Mesenchymal stem cell (in vitro differentiated cells and primary cell): ENCODE data around the gene IFNGR1.
"Not testable (repeated sequence)": the region's sequence is repeated elsewhere in the genome, so short reads cannot be mapped to it uniquely, and the experiment has no call there.

Experiments used
- DNase-seq: peaks from one replicate; pipeline ENCODE4 v3.0.0-alpha.2; 2013
- H2AFZ ChIP-seq: one replicate; pipeline ENCODE4 v1.6.1; 2013; ENCODE audit warnings: low read depth, mild to moderate bottlenecking, control low read depth, inconsistent platforms, low read length, moderate library complexity
- H2AK5ac ChIP-seq: 2 replicates; pipeline ENCODE4 v1.6.1; 2013; ENCODE audit warnings: low read length, moderate library complexity, mild to moderate bottlenecking, inconsistent platforms; ENCODE audit not compliant: severe bottlenecking
- H2BK120ac ChIP-seq: one replicate; pipeline ENCODE4 v1.6.1; 2013; ENCODE audit warnings: low read depth, mild to moderate bottlenecking, inconsistent platforms, low read length, moderate library complexity
- H2BK12ac ChIP-seq, 2 experiments: one replicate each; pipeline ENCODE4 v1.6.1; 2013; ENCODE audit warnings: inconsistent platforms in 2 of 2, low read length in 2 of 2, mild to moderate bottlenecking in 2 of 2, moderate library complexity in 2 of 2, control low read depth in 1 of 2
- H2BK15ac ChIP-seq: one replicate; pipeline ENCODE4 v1.6.1; 2013; ENCODE audit warnings: mild to moderate bottlenecking, low read depth, inconsistent platforms; ENCODE audit not compliant: poor library complexity, severe bottlenecking
- H2BK5ac ChIP-seq: 2 replicates; pipeline ENCODE4 v1.6.1; 2013; ENCODE audit warnings: low read depth, mild to moderate bottlenecking, low read length, control low read depth, inconsistent platforms; ENCODE audit not compliant: poor library complexity, severe bottlenecking
- H3K14ac ChIP-seq, 2 experiments: one replicate each; pipeline ENCODE4 v1.6.1; 2013; ENCODE audit warnings: inconsistent platforms in 2 of 2, low read length in 2 of 2, control low read depth in 1 of 2, mild to moderate bottlenecking in 1 of 2, moderate library complexity in 1 of 2
- H3K18ac ChIP-seq, 2 experiments: one replicate each; pipeline ENCODE4 v1.6.1; 2013; ENCODE audit warnings: inconsistent platforms in 2 of 2, low read length in 2 of 2, control low read depth in 1 of 2, low read depth in 1 of 2, mild to moderate bottlenecking in 1 of 2
- H3K23ac ChIP-seq, 2 experiments: one replicate each; pipeline ENCODE4 v1.6.1; 2013; ENCODE audit warnings: inconsistent platforms in 2 of 2, low read length in 2 of 2, mild to moderate bottlenecking in 2 of 2, moderate library complexity in 2 of 2, control low read depth in 1 of 2
- H3K27ac ChIP-seq: 2 replicates; pipeline ENCODE4 v1.5.1; 2013; ENCODE audit warnings: mild to moderate bottlenecking, moderate library complexity, low read length, control low read depth, inconsistent platforms; ENCODE audit not compliant: poor library complexity, severe bottlenecking
- H3K27me3 ChIP-seq, 2 experiments: 2 replicates each; pipeline versions ENCODE4 v1.6.1 to v1.7.0; 2013; ENCODE audit warnings: low read length in 2 of 2, mild to moderate bottlenecking in 2 of 2, moderate library complexity in 2 of 2, control low read depth in 1 of 2, inconsistent platforms in 1 of 2; ENCODE audit not compliant: control insufficient read depth in 1 of 2, insufficient read depth in 1 of 2
- H3K36me3 ChIP-seq, 2 experiments: 2 replicates each; pipeline versions ENCODE4 v1.6.1 to v1.7.0; 2013; ENCODE audit warnings: low read length in 2 of 2, control low read depth in 1 of 2, inconsistent platforms in 1 of 2, low read depth in 1 of 2, mild to moderate bottlenecking in 1 of 2; ENCODE audit not compliant: insufficient read depth in 2 of 2, control insufficient read depth in 1 of 2
- H3K4ac ChIP-seq, 2 experiments: one replicate each; pipeline ENCODE4 v1.6.1; 2013; ENCODE audit warnings: inconsistent platforms in 2 of 2, low read length in 2 of 2, mild to moderate bottlenecking in 2 of 2, moderate library complexity in 2 of 2, control low read depth in 1 of 2, low read depth in 1 of 2
- H3K4me1 ChIP-seq: 2 replicates; pipeline ENCODE4 v1.6.1; 2013; ENCODE audit warnings: low read depth, low read length, control low read depth; ENCODE audit not compliant: control insufficient read depth, insufficient read depth
- H3K4me2 ChIP-seq: 2 replicates; pipeline ENCODE4 v1.6.1; 2013; ENCODE audit warnings: low read length, mild to moderate bottlenecking, inconsistent platforms; ENCODE audit not compliant: poor library complexity, severe bottlenecking
- H3K4me3 ChIP-seq, 2 experiments: 2 replicates each; pipeline versions ENCODE4 v1.5.1 to v1.7.0; 2013; ENCODE audit warnings: low read length in 2 of 2, mild to moderate bottlenecking in 2 of 2, control low read depth in 1 of 2, low read depth in 1 of 2; ENCODE audit not compliant: insufficient read depth in 1 of 2
- H3K79me1 ChIP-seq: replicated peaks from 2 replicates; pipeline ENCODE4 v1.6.1; 2013; ENCODE audit warnings: mild to moderate bottlenecking, control low read depth, low read length, inconsistent platforms; ENCODE audit not compliant: poor library complexity, severe bottlenecking
- H3K9ac ChIP-seq: 2 replicates; pipeline ENCODE4 v1.7.0; 2013; ENCODE audit warnings: mild to moderate bottlenecking, low read length, moderate library complexity
- H3K9me3 ChIP-seq: 2 replicates; pipeline ENCODE4 v1.7.0; 2013; ENCODE audit warnings: mild to moderate bottlenecking, low read length; ENCODE audit not compliant: control insufficient read depth
- H4K8ac ChIP-seq: one replicate; pipeline ENCODE4 v1.6.1; 2013; ENCODE audit warnings: inconsistent platforms, mild to moderate bottlenecking, low read length, moderate library complexity
- H4K91ac ChIP-seq: one replicate; pipeline ENCODE4 v1.6.1; 2013; ENCODE audit warnings: mild to moderate bottlenecking, low read length, inconsistent platforms
- WGBS: methylation state at CpG from one replicate; pipeline ENCODE4 v1.1.7; 2013; ENCODE audit warnings: mixed read lengths; 5-methylcytosine and 5-hydroxymethylcytosine counted together

Gene IFNGR1

GRCh38 chr6:137254430-137254829 lies 35.2 kb upstream of the IFNGR1 start:
- not testable (repeated sequence) for H2BK12ac ChIP-seq, H3K79me1 ChIP-seq, DNase-seq, H3K36me3 ChIP-seq, H3K4me2 ChIP-seq, H3K4ac ChIP-seq, H2AFZ ChIP-seq, H4K91ac ChIP-seq, H3K27me3 ChIP-seq, H3K4me1 ChIP-seq, H3K27ac ChIP-seq, H2BK15ac ChIP-seq, H2BK5ac ChIP-seq, H3K14ac ChIP-seq, H3K23ac ChIP-seq, H2AK5ac ChIP-seq, H3K18ac ChIP-seq, H2BK120ac ChIP-seq, H3K4me3 ChIP-seq, H3K9ac ChIP-seq, H4K8ac ChIP-seq
- no CpG with 5 or more reads among the region's 2 CpGs for WGBS
- H3K9me3 ChIP-seq, result peaks cover 26% of the 10 kb centered on the region

GRCh38 chr6:137248702-137249101 lies 29.5 kb upstream of the IFNGR1 start:
- H3K4me2 ChIP-seq, result no peak overlapping the region
- H2BK5ac ChIP-seq, result no peak overlapping the region
- H3K4ac ChIP-seq, result no peak overlapping the region
- H2AFZ ChIP-seq, result no peak overlapping the region
- no peak overlapping the region for H2BK12ac ChIP-seq
- no peak overlapping the region for H2BK15ac ChIP-seq
- H4K8ac ChIP-seq, result no peak overlapping the region
- no peak overlapping the region for H4K91ac ChIP-seq
- no peaks in the 10 kb centered on the region for H3K4me1 ChIP-seq
- H3K23ac ChIP-seq, result no peak overlapping the region
- H3K14ac ChIP-seq, result no peak overlapping the region
- H2BK120ac ChIP-seq, result no peak overlapping the region
- H2AK5ac ChIP-seq, result no peak overlapping the region
- no peak for DNase-seq
- no peaks in the 10 kb centered on the region for H3K27me3 ChIP-seq
- H3K36me3 ChIP-seq, result no peaks in the 10 kb centered on the region
- 61% methylated on average over 4 of the region's 4 CpGs for WGBS
- H3K79me1 ChIP-seq, result no peaks in the 10 kb centered on the region
- no peak overlapping the region for H3K18ac ChIP-seq
- no peak overlapping the region for H3K27ac ChIP-seq
- peaks cover 5% of the 10 kb centered on the region for H3K9me3 ChIP-seq
- no peak overlapping the region for H3K4me3 ChIP-seq
- H3K9ac ChIP-seq, result no peak overlapping the region

- H3K27ac ChIP-seq, result no peak overlapping the region
- no peak overlapping the region for H3K4me2 ChIP-seq
- H3K4me3 ChIP-seq, result no peak overlapping the region
These were observed 28.5 kb upstream of the IFNGR1 start for GRCh38 chr6:137247724-137248123.

GRCh38 chr6:137246791-137247202 lies 27.6 kb upstream of the IFNGR1 start:
- WGBS, result 60% methylated on average over 1 of the region's 1 CpG
- Histone ChIP-seq H3K27me3 (no peaks in the 10 kb centered on the region), H2AFZ (no peak overlapping the region), H3K79me1 (no peaks in the 10 kb centered on the region), H3K27ac (no peak overlapping the region), H3K14ac (no peak overlapping the region), H2BK5ac (no peak overlapping the region), H3K23ac (no peak overlapping the region), H3K18ac (no peak overlapping the region), H2BK15ac (no peak overlapping the region), H3K4me3 (no peak overlapping the region), H4K8ac (no peak overlapping the region), H3K4me1 (no peaks in the 10 kb centered on the region), H2BK12ac (no peak overlapping the region), H2BK120ac (no peak overlapping the region), H3K36me3 (no peaks in the 10 kb centered on the region), H4K91ac (no peak overlapping the region), H3K9ac (no peak overlapping the region), H3K4ac (no peak overlapping the region), H3K4me2 (no peak overlapping the region), H3K9me3 (no peaks in the 10 kb centered on the region), H2AK5ac (no peak overlapping the region)
- no peak for DNase-seq

More at GRCh38 chr6:137247724-137248123, 28.5 kb upstream of the IFNGR1 start:
- Histone ChIP-seq H3K9ac (no peak overlapping the region), H3K79me1 (no peaks in the 10 kb centered on the region), H2BK15ac (no peak overlapping the region), H2BK120ac (no peak overlapping the region), H3K23ac (no peak overlapping the region), H3K4me1 (no peaks in the 10 kb centered on the region), H2AFZ (no peak overlapping the region), H2AK5ac (no peak overlapping the region), H4K8ac (no peak overlapping the region), H2BK5ac (no peak overlapping the region), H4K91ac (no peak overlapping the region), H2BK12ac (no peak overlapping the region), H3K27me3 (no peaks in the 10 kb centered on the region), H3K14ac (no peak overlapping the region), H3K18ac (no peak overlapping the region), H3K4ac (no peak overlapping the region), H3K36me3 (no peaks in the 10 kb centered on the region), H3K9me3 (peaks cover 5% of the 10 kb centered on the region)
- no peak for DNase-seq
